SK-N-SH (cell line): Measurements from ENCODE around the gene DAB2IP. TPM values are rescaled to one million over a fixed set of nuclear protein-coding genes. Genes with fewer than 3 reads are reported as not detected.

ENCODE experiments used
- CTCF ChIA-PET: fragments of 300-600, 350-600 bp; formaldehyde crosslinking; extraction: SDS; loops from one replicate; lab custom pipeline; 2021; lab: Yijun Ruan, JAX
- POLR2A ChIA-PET: fragments of 350-600 bp; sonication (Branson Sonifier 250); formaldehyde crosslinking; extraction: SDS; loops from one replicate; lab custom pipeline; 2020; ENCODE audit warnings: antibody characterized with exemption, inconsistent platforms; lab: Yijun Ruan, JAX
- DNase-seq: peaks from one replicate; pipeline ENCODE4 v3.0.0; 2012
- H2AFZ ChIP-seq: fragments of 200-600 bp; sonication (generic); 2 replicates; pipeline ENCODE4 v1.8.1; 2016; ENCODE audit warnings: antibody characterized with exemption, mild to moderate bottlenecking, low read depth
- H3F3A ChIP-seq: fragments of 200-600 bp; sonication (generic); replicated peaks from 2 replicates; pipeline ENCODE3; 2016; ENCODE audit warnings: antibody characterized with exemption, mild to moderate bottlenecking; ENCODE audit not compliant: insufficient read depth
- H3K27ac ChIP-seq, 2 experiments: fragments of 200-500 bp in 1 of 2; fragments of 200-600 bp in 1 of 2; sonication (Bioruptor generic) in 1 of 2; sonication (generic), shearing (Covaris generic) in 1 of 2; 2 replicates each; pipeline versions ENCODE4 v1.5.1 to v1.6.1; 2014 to 2016; ENCODE audit warnings: low read depth in 2 of 2, inconsistent platforms in 1 of 2, low read length in 1 of 2, mild to moderate bottlenecking in 1 of 2, mixed read lengths in 1 of 2
- H3K27me3 ChIP-seq: fragments of 200-600 bp; sonication (generic), shearing (Covaris generic); 2 replicates; pipeline ENCODE4 v1.6.1; 2016; ENCODE audit warnings: mixed run types; ENCODE audit not compliant: insufficient read depth
- H3K36me3 ChIP-seq, 2 experiments: fragments of 200-500 bp in 1 of 2; fragments of 200-600 bp in 1 of 2; sonication (Bioruptor generic) in 1 of 2; sonication (generic) in 1 of 2; replicated peaks in 1 of 2; 2 replicates each; pipeline versions ENCODE3 to v1.5.1; 2014 to 2016; ENCODE audit warnings: low read length in 1 of 2, mild to moderate bottlenecking in 1 of 2; ENCODE audit not compliant: insufficient read depth in 2 of 2, control insufficient read depth in 1 of 2
- H3K4me1 ChIP-seq, 2 experiments: fragments of 200-500 bp in 1 of 2; fragments of 200-600 bp in 1 of 2; sonication (Bioruptor generic) in 1 of 2; sonication (generic), shearing (Covaris generic) in 1 of 2; 2 replicates each; pipeline versions ENCODE4 v1.5.1 to v1.6.1; 2014 to 2016; ENCODE audit warnings: low read depth in 1 of 2, low read length in 1 of 2, mixed run types in 1 of 2; ENCODE audit not compliant: insufficient read depth in 2 of 2, control insufficient read depth in 1 of 2
- H3K4me2 ChIP-seq: fragments of 200-600 bp; sonication (generic), shearing (Covaris generic); 2 replicates; pipeline ENCODE4 v1.6.1; 2017; ENCODE audit warnings: mixed run types
- H3K4me3 ChIP-seq, 2 experiments: fragments of 200-500 bp in 1 of 2; fragments of 200-600 bp in 1 of 2; sonication (Bioruptor generic) in 1 of 2; sonication (generic), shearing (Covaris generic) in 1 of 2; 2 replicates each; pipeline versions ENCODE4 v1.5.1 to v1.8.1; 2014 to 2016; ENCODE audit warnings: low read depth in 2 of 2, inconsistent platforms in 1 of 2, low read length in 1 of 2, mild to moderate bottlenecking in 1 of 2, mixed read lengths in 1 of 2, moderate library complexity in 1 of 2
- H3K79me2 ChIP-seq: fragments of 200-600 bp; sonication (generic); 2 replicates; pipeline ENCODE4 v1.8.1; 2017; ENCODE audit warnings: mild to moderate bottlenecking; ENCODE audit not compliant: insufficient read depth
- H3K9ac ChIP-seq: fragments of 200-600 bp; sonication (generic); 2 replicates; pipeline ENCODE4 v1.6.1; 2017; ENCODE audit warnings: mixed run types
- H3K9me2 ChIP-seq: fragments of 200-600 bp; sonication (generic); 2 replicates; pipeline ENCODE4 v1.6.1; 2017; ENCODE audit warnings: mixed run types
- H3K9me3 ChIP-seq: fragments of 200-600 bp; sonication (generic); 2 replicates; pipeline ENCODE4 v1.6.1; 2017; ENCODE audit warnings: mixed run types, mild to moderate bottlenecking, moderate library complexity
- H4K20me1 ChIP-seq: fragments of 200-600 bp; sonication (generic); 2 replicates; pipeline ENCODE4 v1.6.1; 2017; ENCODE audit warnings: mild to moderate bottlenecking, mixed run types; ENCODE audit not compliant: insufficient read depth
- CTCF ChIP-seq: fragments of 200-600 bp; sonication (generic); IDR thresholded peaks from 2 replicates; pipeline ENCODE4 v1.6.1; 2017; ENCODE audit warnings: antibody characterized with exemption, mild to moderate bottlenecking, moderate library complexity
- EP300 ChIP-seq, 2 experiments: IDR thresholded peaks; 2 replicates each; pipeline versions ENCODE4 v1.4.0 to v1.6.1; 2012; ENCODE audit warnings: borderline replicate concordance in 1 of 2, low read depth in 1 of 2, low read length in 1 of 2
- EZH2phosphoT487 ChIP-seq: fragments of 200-600 bp; sonication (generic); IDR thresholded peaks from 2 replicates; pipeline ENCODE4 v1.6.1; 2017; ENCODE audit warnings: low read depth, mixed run types, mild to moderate bottlenecking, antibody characterized with exemption, moderate library complexity, borderline replicate concordance
- FOSL2 ChIP-seq: IDR thresholded peaks from 2 replicates; pipeline ENCODE4 v1.4.0; 2012; ENCODE audit warnings: low read depth, mild to moderate bottlenecking, moderate library complexity, borderline replicate concordance
- GABPA ChIP-seq: IDR thresholded peaks from 2 replicates; pipeline ENCODE4 v1.4.0; 2012; ENCODE audit warnings: low read depth, mild to moderate bottlenecking
- GATA2 ChIP-seq: sonication (generic); formaldehyde crosslinking; IDR thresholded peaks from 2 replicates; pipeline ENCODE4 v1.5.0; 2020; ENCODE audit warnings: mild to moderate bottlenecking, missing genetic modification reagents
- IRF3 ChIP-seq: fragments of 150-350 bp; IDR thresholded peaks from 2 replicates; pipeline ENCODE4 v1.6.1; 2016; ENCODE audit warnings: mild to moderate bottlenecking, low read depth, low read length
- JUND ChIP-seq: IDR thresholded peaks from 2 replicates; pipeline ENCODE4 v1.4.0; 2012
- MAX ChIP-seq: IDR thresholded peaks from 2 replicates; pipeline ENCODE4 v1.4.0; 2012; ENCODE audit warnings: low read depth
- MXI1 ChIP-seq: IDR thresholded peaks from 2 replicates; pipeline ENCODE4 v1.6.1; 2012; ENCODE audit warnings: mild to moderate bottlenecking, low read depth, low read length, improper control_type of control experiment
- NRF1 ChIP-seq: IDR thresholded peaks from 2 replicates; pipeline ENCODE4 v1.6.1; 2012; ENCODE audit warnings: low read depth, mild to moderate bottlenecking, low read length
- POLR2AphosphoS5 ChIP-seq: IDR thresholded peaks from 2 replicates; pipeline ENCODE4 v1.6.1; 2012; ENCODE audit warnings: low read depth, low read length
- RAD21 ChIP-seq: IDR thresholded peaks from 2 replicates; pipeline ENCODE4 v1.6.1; 2012; ENCODE audit warnings: mild to moderate bottlenecking, low read length
- RCOR1 ChIP-seq: fragments of 150-350 bp; IDR thresholded peaks from 2 replicates; pipeline ENCODE4 v1.6.1; 2017; ENCODE audit warnings: antibody characterized with exemption, low read length
- SIN3A ChIP-seq: IDR thresholded peaks from 2 replicates; pipeline ENCODE4 v1.6.1; 2012; ENCODE audit warnings: low read depth, mild to moderate bottlenecking, low read length, moderate library complexity, borderline replicate concordance
- SMC3 ChIP-seq: IDR thresholded peaks from 2 replicates; pipeline ENCODE4 v1.6.1; 2012; ENCODE audit warnings: low read depth, low read length, improper control_type of control experiment
- YY1 ChIP-seq: IDR thresholded peaks from 2 replicates; pipeline ENCODE4 v1.4.0; 2012; ENCODE audit warnings: low read depth, mild to moderate bottlenecking
- ZBTB33 ChIP-seq: IDR thresholded peaks from 2 replicates; pipeline ENCODE4 v1.4.0; 2012; ENCODE audit warnings: low read depth, borderline replicate concordance
- WGBS: methylation state at CpG from one replicate; pipeline ENCODE4 v1.1.6; 2017; ENCODE audit warnings: low lambda C conversion rate; 5-methylcytosine and 5-hydroxymethylcytosine counted together
- polyA plus RNA-seq, 3 experiments: library from polyadenylated mRNA; depleted of rRNA; stranded (reverse); fragments of >200 nt; gene quantifications; 2 replicates each; pipeline ENCODE4 v1.2.3, GENCODE V29; 2012

The DAB2IP gene
- polyA plus RNA-seq, 1 of the 3 experiments (the other 2 are of a cell fraction) = 21.4 TPM

GRCh38 chr9:121813519-121814210 is 162.2 kb downstream of the DAB2IP start (continued):
- no peak for TF ChIP-seq CTCF
- TF ChIP-seq SMC3 = no peak
- no peak for TF ChIP-seq GABPA
- no peak for TF ChIP-seq MAX
- TF ChIP-seq MXI1 = no peak
- TF ChIP-seq IRF3 = no peak
- TF ChIP-seq JUND = no peak
- no peak for TF ChIP-seq YY1
- no peak for TF ChIP-seq NRF1
- no peak for TF ChIP-seq FOSL2
- no peak for TF ChIP-seq SIN3A
- TF ChIP-seq EP300 (IDR thresholded peaks at IDR 0.05; ENCODE audit: borderline replicate concordance in 1 of 2, low read depth in 1 of 2, low read length in 1 of 2) = no peak
- TF ChIP-seq GATA2 (CRISPR knock-in tag) = no peak

- no peaks in the 10 kb centered on the region for H3K27me3 ChIP-seq
- CTCF ChIA-PET = no interaction called here
These were observed 163.2 kb downstream of the DAB2IP start for GRCh38 chr9:121814594-121814993.

More at GRCh38 chr9:121814594-121814993, 163.2 kb downstream of the DAB2IP start:
- peaks cover 0 to 5% of the 10 kb centered on the region in 2 experiments; a peak in 1 of 4 replicates for H3K4me1 ChIP-seq
- no peaks in the 10 kb centered on the region for H3K9me3 ChIP-seq
- H2AFZ ChIP-seq = no peak overlapping the region
- no peak overlapping the region for H3K9ac ChIP-seq
- no peak for DNase-seq
- no peak overlapping the region for H3K27ac ChIP-seq
- WGBS = 94% methylated on average over 9 of the region's 11 CpGs
- POLR2A ChIA-PET = no interaction called here
- H3K36me3 ChIP-seq = no peaks in the 10 kb centered on the region
- no peaks in the 10 kb centered on the region for H4K20me1 ChIP-seq
- H3K9me2 ChIP-seq = no peaks in the 10 kb centered on the region
- H3F3A ChIP-seq = no peaks in the 10 kb centered on the region
- TF ChIP-seq YY1 (no peak), RAD21 (no peak), ZBTB33 (no peak), MXI1 (no peak), POLR2AphosphoS5 (no peak), EZH2phosphoT487 (no peak), RCOR1 (no peak)
- H3K4me2 ChIP-seq = no peak overlapping the region
- H3K4me3 ChIP-seq = no peak overlapping the region
- H3K79me2 ChIP-seq = no peaks in the 10 kb centered on the region
